GM19438 (cell line): ENCODE data around the gene ADCY5.

Source experiments
- ATAC-seq: cut with Tn5 transposase; IDR thresholded peaks from one replicate; pipeline ENCODE4 v1.9.1; 2021; ENCODE audit warnings: low read depth; ENCODE audit not compliant: unreplicated experiment

Gene ADCY5

DNA sequence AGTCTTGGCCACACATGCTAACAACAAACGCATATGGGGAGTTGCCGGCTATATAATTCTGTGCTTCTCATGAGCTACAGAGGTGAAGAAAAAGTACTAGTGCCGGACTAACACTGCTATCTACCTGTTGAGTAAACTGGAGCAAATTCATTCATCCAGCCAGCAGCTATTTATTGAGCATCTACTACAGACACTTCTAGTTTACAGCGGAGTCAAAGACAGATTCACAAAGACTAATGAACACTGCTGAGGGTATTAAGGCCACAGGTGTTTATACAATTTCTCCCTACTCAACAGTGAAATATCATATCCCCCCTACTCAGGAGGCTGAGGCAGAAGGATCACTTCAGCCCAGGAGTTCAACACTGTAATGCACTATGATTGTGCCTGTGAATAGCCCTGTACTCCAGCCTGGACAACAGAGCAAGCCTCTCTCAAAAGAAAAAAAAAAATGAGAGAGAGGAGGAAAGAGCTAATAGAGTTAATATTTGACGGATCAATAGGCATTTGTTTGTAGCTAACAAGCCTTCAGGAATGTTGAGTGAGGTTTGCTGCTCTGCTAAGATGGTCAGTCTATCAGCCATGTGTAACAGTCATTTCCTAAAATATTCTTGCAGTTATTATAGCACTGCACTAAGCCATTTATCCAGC, 17.8 kb downstream of the ADCY5 start:
- ATAC-seq = no peak

DNA sequence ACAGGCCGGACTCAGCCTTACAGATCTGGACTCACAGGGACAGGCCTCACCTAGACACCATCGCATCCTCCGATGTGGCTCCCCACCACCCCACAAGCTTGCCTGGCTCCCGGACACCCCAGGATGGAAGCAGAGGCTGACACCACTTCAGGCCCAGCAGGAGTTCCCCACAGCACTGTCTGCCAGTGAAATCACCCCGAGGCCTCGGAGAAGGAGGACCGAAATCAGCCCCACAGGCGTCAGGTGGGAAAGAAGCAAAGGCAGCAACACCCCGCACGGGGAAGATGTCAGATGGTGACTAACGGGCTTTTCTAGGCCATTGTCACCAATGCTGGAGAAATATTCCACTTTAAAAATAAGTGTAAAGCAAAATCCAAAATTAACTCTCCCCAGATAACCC, 18.6 kb downstream of the ADCY5 start:
- no peak for ATAC-seq

DNA sequence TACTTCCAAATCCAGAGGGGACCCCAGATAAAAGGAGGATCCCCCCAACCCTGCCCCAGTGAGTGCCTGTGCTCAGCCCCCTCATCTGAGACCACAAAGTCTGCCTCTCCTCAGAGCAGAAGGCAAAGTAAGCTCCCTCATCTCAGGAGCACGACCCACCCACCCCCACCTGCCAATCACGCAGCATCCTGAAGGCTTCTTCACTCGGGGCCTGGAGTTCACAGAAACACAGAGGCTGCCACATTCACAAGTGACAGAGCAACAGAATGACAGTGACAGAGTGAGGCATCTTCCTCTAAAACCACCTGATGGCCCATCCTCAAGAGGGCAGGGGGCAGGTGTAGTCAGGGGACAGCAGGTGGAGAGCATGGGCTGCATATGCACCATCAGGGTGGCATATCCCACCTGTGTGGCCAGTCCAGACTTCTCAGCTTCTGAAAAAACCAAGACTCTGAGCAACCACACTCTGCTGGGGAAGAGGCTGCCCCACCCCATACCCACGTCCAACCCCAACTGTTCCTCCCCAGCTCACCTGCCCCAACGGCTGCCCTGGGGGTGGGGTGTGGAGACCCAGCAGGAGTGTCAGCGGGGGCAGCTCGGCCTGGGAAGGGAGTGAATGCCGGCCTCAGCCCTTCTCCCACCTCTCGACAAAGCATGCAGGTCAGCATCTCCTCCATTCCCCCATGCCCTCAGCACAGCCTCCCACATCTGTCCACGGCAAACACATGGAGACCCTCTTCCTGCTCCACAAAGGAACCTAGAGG, 19.3 kb downstream of the ADCY5 start:
- no peak for ATAC-seq

DNA sequence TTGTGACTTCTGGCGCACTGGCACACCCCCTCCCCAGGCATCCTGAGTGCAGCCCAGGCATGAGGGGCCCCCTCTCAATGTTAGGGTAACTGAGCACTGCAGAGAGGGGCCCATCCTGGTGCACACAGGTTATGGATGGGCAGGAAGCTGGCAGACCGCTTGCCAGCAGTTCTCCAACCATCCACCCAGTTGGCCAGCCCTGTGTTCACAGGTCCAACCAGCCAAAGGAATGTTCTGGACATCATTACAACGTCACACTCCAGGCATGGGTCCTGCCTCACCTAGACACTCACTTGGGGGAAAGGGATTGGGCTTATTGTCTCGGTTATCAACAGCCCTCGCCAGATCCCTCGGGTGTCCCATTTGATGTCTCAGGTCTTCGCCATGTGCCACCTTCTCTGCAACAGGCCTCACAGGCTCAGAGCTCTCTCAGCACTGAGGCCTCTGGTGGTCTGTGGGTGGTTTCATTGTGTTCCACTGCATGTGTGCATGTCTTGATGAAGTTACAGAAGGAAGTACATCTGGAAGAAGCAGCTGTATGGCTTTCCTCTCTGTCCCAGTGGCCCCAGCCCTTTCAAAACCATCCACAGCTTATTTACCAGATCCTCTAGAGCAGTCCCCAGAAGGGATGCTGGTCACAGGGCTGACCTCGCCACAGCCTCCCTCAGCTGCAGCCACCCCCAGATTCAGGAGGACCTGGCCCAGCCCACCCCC, 23.7 kb downstream of the ADCY5 start:
- no peak for ATAC-seq

DNA sequence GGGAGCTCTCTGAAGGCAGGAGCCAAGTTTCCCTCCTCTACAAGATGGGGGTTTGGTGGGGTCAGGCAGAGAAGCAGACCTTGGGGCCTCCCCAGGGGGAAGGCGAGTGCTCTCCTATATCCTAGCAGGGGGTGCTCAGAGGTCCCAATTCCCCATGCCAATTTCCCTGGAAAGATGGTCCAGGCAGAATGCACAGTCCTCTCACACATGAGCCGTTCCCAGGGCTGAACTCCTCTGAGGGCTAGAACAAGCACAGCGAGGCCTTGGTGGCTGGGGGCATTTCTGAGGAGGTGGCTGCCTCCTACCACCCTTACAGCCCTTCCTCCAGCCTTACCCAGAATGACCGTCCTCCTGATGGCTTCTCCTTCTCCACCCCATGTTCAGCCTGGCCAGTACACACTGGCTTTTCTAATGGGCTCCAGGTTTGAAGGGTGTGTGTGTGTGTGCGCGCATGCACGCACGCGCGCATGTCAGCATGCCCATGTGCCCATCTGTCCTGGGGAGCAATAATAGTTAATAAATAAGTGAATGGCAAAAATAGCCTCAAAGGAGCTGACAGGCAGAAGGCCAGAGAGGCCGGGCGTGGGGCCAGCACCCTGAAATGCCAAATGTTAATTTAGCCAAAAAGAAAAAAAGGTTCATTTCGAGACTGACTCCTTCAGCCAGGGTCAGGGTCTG, 24.4 kb downstream of the ADCY5 start:
- ATAC-seq = no peak

DNA sequence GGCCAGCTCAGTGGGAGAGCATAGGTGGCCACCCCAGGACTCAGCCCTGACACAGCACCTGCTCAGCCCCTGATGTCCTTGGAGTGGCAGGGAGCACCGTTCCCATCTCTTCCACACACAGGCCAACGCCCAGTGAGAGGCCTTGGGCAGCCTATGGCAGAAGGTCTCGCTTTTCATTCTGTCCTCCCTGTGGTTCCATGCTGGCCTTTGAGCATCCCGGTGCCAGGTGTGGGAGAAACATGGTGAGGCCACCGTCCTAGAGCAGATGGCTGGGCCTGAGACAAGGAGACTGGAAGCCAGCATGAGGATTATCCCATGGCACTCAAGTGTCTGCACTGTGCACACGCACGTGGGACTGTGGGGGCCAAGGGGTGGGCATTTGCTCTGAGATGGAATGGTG, 25.1 kb downstream of the ADCY5 start:
- ATAC-seq = no peak

DNA sequence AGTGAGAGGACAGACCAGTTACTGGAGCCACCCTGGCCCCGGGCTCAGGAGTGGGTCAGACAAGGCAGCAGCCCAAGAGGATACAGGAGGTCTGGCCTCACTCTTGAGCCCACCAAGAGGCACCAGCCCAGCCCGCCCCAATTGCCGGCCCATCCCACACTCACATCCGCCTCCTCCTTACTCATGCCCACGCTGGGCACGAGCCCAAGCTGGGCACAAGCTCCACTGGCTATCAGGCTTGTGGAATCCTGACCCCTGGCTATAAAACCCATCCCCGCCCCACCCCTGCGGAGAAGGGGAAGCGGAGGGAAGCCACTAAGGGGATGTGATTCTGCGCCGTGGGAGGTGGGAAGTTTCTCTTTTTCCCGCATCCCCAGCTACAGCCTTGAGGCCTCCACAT, 25.9 kb downstream of the ADCY5 start:
- ATAC-seq = no peak

DNA sequence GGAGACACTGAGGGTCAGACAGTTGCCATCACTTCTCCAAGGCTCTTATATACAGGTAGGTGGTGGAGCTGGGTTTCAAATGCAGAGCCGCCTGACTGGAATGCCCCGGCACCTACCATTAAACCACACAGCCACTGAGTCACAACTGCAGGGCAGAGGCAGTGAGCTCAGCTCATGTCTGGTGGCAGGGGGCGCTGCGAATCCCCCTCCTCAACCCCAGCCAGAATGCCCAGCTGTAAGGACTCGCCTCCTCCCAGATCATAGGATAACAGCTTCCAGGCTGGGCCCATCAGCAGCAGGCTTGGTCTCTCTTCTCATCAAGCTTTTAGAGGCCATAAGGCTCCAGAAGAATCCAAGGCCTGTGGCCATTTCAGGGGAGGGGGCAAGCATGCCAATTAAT, 26.4 kb downstream of the ADCY5 start:
- no peak for ATAC-seq

DNA sequence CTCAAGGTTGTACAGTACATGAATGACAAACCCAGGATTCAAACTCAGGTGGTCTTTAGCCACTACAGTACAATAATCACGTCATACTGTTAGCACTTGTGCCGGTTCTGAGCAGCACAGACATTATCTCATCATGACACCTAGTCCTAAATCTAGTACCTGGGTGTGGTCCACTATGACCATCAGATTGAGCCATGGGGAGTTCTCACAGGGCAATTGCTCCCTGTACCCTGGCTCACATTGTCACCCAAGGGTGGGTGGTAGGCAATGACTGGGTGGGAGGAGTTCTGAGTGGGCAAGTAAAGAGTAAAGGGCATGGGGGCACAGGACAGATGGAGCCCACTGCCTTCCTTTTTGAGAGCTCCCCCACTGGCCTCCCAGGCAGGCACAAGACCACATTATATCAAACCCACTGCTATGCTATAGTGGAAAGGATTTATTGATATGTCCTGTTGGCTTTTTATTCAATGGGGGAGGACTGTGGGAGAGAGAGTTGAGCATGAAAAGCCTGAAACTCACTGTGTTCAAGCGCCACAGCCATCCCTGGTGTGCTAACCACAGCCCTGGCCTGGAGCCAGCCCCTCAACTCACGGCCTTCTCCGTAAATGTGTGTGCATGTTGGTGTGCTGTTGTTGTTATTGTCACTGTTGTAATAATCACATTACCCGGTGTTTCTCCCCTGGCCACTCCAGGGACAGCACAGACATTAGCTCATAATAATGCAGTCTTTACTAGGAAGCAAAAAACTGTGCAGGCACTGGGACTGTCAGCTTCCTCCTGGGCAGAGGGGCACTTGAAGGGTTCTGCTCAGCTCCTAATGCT, 27.3 kb downstream of the ADCY5 start:
- ATAC-seq = no peak

DNA sequence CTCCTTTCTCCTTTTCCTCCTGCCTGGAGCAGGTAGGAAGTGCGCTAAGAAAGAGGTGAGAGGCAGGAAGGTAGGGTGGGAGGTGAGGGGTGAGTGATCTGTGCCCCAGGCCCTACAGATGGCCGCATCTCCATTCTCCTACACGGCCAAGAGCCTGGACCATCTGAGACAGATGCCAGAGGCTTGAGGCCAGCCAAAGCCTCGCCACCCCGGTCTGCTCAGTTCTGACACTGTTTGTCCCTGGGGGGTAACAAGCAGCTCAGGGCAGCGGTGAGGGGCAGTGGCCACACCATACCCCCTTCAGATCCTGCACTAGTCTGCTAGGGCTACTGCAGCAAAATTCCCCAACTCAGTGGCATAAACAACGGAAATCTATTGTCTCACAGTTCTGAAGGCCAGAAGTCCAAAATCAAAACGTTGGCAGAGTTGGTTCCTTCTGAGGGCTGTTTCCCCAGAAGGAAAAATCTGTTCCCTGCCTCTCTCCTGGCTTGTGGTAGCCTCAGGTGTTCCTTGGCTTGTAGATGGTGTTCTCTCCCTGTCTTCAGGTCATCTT, 28.4 kb downstream of the ADCY5 start:
- ATAC-seq = no peak

DNA sequence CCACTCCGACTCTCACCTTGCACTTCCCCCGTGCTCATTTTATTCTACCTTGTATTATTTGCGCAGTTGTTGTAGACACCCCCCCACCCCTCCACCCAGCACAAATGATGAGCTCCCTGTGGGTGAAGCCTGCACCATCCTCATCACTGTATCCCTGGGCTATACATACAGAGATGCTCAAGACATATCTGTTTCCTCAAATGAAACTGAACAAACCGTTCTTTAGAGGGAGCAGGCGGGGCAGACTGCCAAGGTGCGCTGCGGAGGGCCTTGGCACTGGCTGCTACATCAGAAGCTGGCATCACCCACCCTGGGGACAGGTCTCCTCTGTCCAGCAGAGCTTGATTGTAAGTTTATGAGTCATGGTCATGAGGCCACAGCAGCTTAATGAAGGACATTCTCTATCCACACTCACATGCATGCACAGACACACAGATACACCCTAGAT, 29.0 kb downstream of the ADCY5 start:
- no peak for ATAC-seq

DNA sequence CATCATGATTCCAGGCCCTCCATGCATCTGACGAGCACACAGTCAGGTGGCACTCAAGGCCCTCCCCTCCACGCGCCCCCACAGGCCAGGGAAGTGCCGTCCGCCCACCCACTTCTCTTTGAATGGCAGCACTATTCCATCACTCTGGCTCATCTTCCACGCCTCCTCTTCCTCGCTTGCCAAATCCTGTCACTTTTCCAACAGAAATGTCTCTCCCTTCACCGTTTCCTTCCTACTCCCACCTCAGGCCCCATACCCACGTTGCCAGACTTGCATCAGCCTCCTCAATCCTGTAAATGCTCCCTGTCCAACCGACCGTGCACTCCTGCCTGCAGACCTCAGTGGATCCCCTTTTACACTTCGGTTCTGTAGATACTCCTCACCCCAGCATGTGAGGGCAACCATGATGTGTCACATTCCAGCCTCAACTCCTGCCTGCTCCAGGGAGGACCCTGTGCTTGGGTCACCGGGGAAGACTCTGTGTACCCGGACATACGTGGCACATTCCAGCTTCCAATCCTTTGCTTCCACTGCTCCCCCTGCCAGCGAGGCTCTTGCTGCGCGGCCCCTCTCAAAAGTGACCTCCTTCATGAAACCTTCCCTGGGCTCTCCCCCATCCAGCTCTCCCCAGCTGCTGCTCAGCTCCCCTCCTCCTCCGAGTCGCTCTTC, 29.6 kb downstream of the ADCY5 start:
- ATAC-seq = no peak

DNA sequence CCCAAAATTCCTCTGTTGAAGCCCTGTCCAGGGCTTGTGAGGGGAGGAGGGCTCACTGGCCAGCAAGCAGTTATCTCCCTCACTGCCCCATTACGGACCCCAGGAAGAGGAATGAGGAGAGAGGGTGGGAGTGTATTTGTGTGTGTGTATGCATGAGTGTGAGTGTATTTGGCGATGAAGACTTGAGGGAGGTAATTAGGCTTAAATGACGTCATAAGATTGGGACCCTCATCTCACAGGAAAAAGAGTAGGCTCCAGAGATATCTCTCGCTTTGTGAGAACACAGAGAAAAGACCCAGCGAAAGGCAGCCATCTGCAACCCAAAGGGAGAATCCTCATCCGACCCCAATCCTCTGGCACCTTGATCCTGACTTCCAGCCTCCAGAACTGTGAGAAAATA, 32.2 kb downstream of the ADCY5 start:
- no peak for ATAC-seq

DNA sequence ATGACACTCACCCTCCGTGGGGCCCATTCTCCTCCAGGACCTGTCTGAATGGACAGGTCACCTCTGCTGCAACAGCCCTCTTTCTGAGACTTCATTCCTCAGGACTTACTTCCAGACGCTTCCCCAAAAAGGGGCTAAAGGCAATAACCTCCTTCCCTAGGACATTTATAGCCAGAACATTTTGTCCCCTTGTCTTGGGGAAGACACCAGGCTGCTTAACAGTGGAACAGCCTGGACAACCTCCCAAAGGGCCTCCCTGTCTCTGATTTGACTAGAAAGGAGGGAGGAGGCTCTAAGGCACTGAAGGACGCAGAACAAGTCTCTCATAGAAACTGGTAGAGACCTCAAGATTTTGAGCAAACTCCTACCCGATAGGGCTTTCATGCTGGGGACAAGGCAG, 32.7 kb downstream of the ADCY5 start:
- ATAC-seq = no peak

DNA sequence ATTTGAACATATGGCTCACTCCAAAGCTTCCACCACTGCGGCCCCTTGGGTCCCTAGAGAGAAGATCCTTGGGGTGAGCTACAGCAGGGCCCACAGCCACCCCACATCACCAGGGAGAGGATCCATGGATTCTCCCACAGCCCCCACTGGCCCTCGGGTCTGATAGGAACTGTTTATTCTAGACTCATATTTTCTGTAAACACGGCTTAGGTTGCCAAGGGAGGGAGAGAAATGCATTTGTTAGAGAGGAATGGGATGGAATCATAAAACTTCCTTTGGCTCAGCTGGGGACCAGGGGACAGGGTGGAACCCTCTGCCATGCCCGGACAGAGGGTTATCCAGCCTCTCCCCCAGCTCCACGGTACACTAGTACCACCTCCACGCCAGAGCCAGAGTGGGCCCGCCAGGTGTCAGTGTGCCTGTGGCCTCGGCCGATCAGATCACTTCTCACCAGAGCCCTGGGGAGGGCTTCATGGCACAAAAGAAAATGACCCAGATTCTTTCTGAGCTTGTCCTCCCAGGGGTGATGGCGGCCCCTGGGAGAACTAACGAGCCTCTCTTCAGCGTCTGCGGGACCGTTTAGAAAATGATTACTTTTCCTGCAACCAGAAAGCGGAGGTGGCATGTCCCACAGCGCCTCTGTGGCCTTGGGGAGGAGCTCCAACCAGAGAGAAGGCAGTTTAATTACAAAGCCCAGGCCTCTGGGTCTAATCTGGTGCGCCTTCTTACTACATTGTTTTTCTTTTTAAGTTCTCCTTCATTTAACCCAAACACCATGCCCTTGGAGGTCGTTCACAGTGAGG, 33.7 kb downstream of the ADCY5 start:
- no peak for ATAC-seq

DNA sequence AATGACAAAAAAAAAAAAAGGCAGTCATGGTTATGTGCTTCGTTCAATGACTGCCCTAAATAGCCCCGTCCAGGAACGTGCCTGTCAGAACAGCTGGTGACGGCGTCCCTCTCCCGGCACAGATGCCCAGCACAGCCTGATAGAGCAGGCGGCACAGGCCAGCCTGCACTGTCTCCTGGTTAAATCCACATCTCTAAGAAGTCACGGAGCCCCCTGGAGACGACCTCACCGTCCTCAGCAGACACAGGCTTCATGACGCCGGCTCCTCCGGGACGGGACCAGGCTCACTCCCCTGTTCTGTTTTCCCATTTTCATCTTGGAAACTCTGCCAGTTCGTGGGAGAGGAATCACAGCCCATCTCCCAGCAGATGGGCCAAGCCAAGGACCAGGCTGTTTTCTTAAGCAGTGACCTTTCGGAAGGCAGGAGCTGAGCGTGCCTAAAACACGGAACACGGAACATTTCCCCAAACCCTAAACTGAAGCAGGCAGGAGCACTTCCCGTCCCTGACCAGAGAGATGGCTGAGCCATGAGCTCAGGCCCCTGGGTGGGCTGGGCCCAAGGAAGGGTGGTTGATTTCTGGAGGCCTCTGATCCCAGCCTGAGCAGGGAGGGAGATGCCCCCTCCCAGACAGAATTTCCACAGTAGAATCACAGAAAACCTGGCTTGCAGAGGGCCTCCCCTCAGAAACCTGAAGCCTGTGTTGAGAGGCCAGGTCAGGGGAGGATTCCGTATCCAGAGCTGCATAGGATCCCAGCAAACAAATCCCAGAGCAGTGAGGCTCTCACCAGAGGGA, 35.9 kb downstream of the ADCY5 start:
- ATAC-seq = no peak

DNA sequence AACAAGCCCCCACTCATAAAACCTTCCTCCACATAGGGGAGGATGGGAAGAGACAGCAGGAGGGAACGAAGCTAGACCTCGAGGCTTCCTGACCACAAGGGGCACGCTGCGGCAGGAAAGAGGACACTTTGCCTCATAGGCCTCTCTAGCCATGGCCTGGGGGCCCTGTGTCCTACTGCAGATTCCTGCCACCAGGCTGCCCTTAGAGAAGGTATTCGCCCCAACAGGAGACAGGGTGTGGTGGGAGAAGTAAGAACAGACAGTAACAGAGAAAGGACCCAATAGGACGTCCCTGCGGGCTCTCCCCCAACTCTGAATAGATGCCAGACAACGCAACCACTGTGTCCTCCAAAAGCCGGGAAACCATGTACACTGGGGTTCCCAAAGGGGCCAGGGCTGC, 36.8 kb downstream of the ADCY5 start:
- ATAC-seq = no peak
